Fibroblast of pulmonary artery (primary cell): Measurements from ENCODE around the gene NT5C.
"Not testable (repeated sequence)": the region's sequence is repeated elsewhere in the genome, so short reads cannot be mapped to it uniquely, and the experiment has no call there.

ENCODE experiments used
- DNase-seq: peaks from one replicate; pipeline ENCODE4 v3.0.0-alpha.2; 2010; ENCODE audit warnings: low read depth
- H3K4me3 ChIP-seq: replicated peaks from 2 replicates; pipeline ENCODE4 v1.5.1; 2011; ENCODE audit warnings: low read depth, mild to moderate bottlenecking, control low read depth, low read length, moderate library complexity
- CTCF ChIP-seq: IDR thresholded peaks from 2 replicates; pipeline ENCODE4 v1.5.1; 2011; ENCODE audit warnings: mild to moderate bottlenecking, control low read depth, low read length, inconsistent platforms; ENCODE audit errors: missing control alignments

Gene NT5C

GRCh38 chr17:75131278-75132017 lies at the start of gene NT5C:
Gene NT5C (minus strand): TSS chr17:75131742. CDS start chr17:75131707, 35 bp downstream.
- peak within 1 kb of the TSS; percentile 73 for H3K4me3 ChIP-seq
- peak; percentile 27 for TF ChIP-seq CTCF
- DNase-seq = peak; percentile 75

- DNase-seq = no peak
- no peak for TF ChIP-seq CTCF
- peak overlapping the region; percentile 82 for H3K4me3 ChIP-seq
Measured at GRCh38 chr17:75181110-75181509, 49.6 kb upstream of the NT5C start.

- TF ChIP-seq CTCF = no peak
- H3K4me3 ChIP-seq = no peak overlapping the region
- no peak for DNase-seq
Measured at GRCh38 chr17:75178453-75178852, 46.9 kb upstream of the NT5C start.

- no peak for TF ChIP-seq CTCF
- no peak for DNase-seq
- H3K4me3 ChIP-seq = no peak overlapping the region
Measured at GRCh38 chr17:75176625-75177024, 45.1 kb upstream of the NT5C start.

- no peak for DNase-seq
- no peak for TF ChIP-seq CTCF
- no peak overlapping the region for H3K4me3 ChIP-seq
Measured at GRCh38 chr17:75174996-75175395, 43.5 kb upstream of the NT5C start.

GRCh38 chr17:75173526-75173925 lies 42.0 kb upstream of the NT5C start:
- TF ChIP-seq CTCF = no peak
- no peak for DNase-seq
- H3K4me3 ChIP-seq = no peak overlapping the region

GRCh38 chr17:75168998-75169397 lies 37.5 kb upstream of the NT5C start:
- H3K4me3 ChIP-seq = no peak overlapping the region
- TF ChIP-seq CTCF = no peak
- DNase-seq = no peak

GRCh38 chr17:75164606-75165005 lies 33.1 kb upstream of the NT5C start:
- not testable (repeated sequence) for H3K4me3 ChIP-seq, DNase-seq
